B cell (primary cell): ENCODE data around the gene WARS2.

Source experiments
- EZH2 ChIP-seq: IDR thresholded peaks from 2 replicates; pipeline ENCODE4 v1.6.1; 2012; ENCODE audit warnings: borderline replicate concordance, low read depth, mild to moderate bottlenecking, moderate library complexity, low read length; ENCODE audit not compliant: insufficient read depth, poor library complexity, severe bottlenecking
- TF ChIP-seq, protein P1 (sequence below): fragments of 200-600 bp; IDR thresholded peaks from one replicate; pipeline ENCODE4 v1.8.0; 2022; ENCODE audit warnings: antibody characterized with exemption, mild to moderate bottlenecking

DNA sequence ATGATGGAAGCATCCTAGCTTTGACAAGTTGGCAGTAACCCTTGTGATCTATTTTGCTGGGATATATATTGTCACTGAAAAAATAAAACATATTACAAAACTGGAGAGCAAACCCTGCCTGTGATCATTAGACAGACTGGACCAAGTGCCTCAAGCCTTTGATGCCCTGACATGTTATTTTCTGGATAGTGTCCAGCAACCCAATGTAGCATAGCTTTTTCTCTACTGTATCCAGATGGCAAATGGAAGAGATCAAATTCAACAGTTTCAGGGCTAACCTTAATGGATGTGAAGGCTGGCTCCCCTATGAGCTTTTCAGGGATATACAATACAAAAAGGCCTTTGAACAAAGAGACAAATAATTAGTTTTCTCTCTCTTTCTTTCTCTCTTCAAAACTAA lies 25.1 kb downstream of the WARS2 start:
- TF ChIP-seq, protein P1, sequence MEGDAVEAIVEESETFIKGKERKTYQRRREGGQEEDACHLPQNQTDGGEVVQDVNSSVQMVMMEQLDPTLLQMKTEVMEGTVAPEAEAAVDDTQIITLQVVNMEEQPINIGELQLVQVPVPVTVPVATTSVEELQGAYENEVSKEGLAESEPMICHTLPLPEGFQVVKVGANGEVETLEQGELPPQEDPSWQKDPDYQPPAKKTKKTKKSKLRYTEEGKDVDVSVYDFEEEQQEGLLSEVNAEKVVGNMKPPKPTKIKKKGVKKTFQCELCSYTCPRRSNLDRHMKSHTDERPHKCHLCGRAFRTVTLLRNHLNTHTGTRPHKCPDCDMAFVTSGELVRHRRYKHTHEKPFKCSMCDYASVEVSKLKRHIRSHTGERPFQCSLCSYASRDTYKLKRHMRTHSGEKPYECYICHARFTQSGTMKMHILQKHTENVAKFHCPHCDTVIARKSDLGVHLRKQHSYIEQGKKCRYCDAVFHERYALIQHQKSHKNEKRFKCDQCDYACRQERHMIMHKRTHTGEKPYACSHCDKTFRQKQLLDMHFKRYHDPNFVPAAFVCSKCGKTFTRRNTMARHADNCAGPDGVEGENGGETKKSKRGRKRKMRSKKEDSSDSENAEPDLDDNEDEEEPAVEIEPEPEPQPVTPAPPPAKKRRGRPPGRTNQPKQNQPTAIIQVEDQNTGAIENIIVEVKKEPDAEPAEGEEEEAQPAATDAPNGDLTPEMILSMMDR: no peak
- TF ChIP-seq EZH2: no peak
